ENCODE results near the gene PRPS1. TPM values are rescaled to one million over a fixed set of nuclear protein-coding genes. Genes with fewer than 3 reads are reported as not detected.

The PRPS1 gene
- polyA plus RNA-seq, 1 donor, result 27.5 TPM

DNA sequence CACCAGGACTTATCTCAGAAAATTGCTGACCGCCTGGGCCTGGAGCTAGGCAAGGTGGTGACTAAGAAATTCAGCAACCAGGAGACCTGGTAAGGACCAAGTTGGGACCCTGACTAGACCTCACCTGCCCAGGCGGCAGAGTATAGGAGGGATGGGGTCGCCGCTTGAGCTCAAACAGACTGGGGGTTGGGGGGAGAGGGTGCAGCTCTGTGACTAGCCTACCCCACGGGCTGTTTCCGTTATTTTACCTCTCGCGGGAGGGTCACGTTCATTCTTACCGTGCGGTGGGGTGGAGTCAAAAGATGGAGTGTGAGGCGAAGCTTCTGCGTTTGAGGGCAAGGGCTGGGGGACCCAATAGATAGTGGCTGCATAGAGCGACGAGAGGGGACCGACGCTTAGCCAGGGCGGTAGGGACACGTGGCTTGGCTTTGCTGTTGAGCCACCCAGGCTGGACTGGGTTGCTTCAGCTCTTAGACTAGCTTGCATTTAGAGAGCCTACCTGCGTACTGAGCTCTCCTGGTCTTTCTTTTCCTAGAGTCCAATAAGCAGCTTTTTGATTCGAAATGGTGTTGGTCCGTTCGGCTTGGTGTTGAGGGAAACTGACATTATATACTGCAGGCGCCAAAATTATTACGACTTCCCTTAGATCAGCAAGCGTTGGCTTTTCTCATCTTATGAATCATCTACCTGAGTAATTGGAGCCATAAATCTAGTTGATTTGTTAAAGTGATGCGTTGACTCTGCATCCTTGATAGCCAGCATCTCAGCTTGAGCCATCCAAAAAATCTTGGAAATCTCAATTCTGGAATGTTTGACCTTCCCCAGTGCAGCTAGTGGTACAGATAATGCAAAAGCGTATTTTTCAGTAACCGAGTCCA lies 591 bp downstream of the PRPS1 start:
- Histone ChIP-seq H3K4me1 (ENCODE audit: control insufficient read depth, insufficient read depth, low read length) (no peaks in the 10 kb centered on the region), H3K27ac (ENCODE audit: low read length) (peak overlapping the region; percentile 36), H3K36me3 (ENCODE audit: control insufficient read depth, insufficient read depth, low read length) (no peaks in the 10 kb centered on the region), H3K27me3 (ENCODE audit: control insufficient read depth, insufficient read depth, low read length) (no peaks in the 10 kb centered on the region), H3K4me3 (ENCODE audit: low read length) (peak overlapping the region; percentile 62), H3K9me3 (ENCODE audit: control insufficient read depth, low read depth, low read length) (no peaks in the 10 kb centered on the region)
- peak; percentile 10 to 53 for DNase-seq
- 0% methylated on average over 2 of the region's 29 CpGs for WGBS (ENCODE audit: insufficient coverage, low lambda C conversion rate)

GRCh38 chrX:107629540-107629909 lies 1.2 kb downstream of the PRPS1 start:
- DNase-seq, result peak in 1 of 2 donors; percentile 7
- Histone ChIP-seq H3K36me3 (ENCODE audit: control insufficient read depth, insufficient read depth, low read length) (no peaks in the 10 kb centered on the region), H3K27me3 (ENCODE audit: control insufficient read depth, insufficient read depth, low read length) (no peaks in the 10 kb centered on the region), H3K27ac (ENCODE audit: low read length) (no peak overlapping the region), H3K4me1 (ENCODE audit: control insufficient read depth, insufficient read depth, low read length) (no peaks in the 10 kb centered on the region), H3K4me3 (ENCODE audit: low read length) (peak overlapping the region; percentile 62), H3K9me3 (ENCODE audit: control insufficient read depth, low read depth, low read length) (no peaks in the 10 kb centered on the region)
- WGBS (ENCODE audit: insufficient coverage, low lambda C conversion rate), result no CpG with 5 or more reads among the region's 5 CpGs

- WGBS (ENCODE audit: insufficient coverage, low lambda C conversion rate), result no CpG with 5 or more reads among the region's 3 CpGs
- no peak overlapping the region for H3K4me3 ChIP-seq (ENCODE audit: low read length)
Measured at GRCh38 chrX:107630031-107630689, 1.9 kb downstream of the PRPS1 start.

DNA sequence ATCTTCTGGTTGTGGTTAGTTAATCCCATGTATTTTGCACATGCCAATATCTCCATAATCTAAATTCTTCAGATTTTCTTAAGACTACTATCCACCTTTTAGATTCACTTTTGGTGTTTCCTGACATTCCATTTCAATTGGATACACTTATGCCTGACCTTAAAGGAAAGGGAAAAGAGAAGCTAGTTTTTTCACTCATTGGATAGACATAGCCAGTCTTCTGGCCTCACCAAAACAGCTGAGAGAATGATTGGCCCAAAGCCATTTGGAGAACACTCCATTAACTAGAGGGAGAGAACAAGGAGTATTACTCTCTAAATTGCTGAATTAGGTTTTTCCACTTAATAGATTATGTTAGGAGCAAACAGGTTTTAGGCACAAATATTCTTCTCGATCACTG lies 4.0 kb downstream of the PRPS1 start:
- no CpG with 5 or more reads among the region's 1 CpG for WGBS (ENCODE audit: insufficient coverage, low lambda C conversion rate)
- Histone ChIP-seq H3K4me3 (ENCODE audit: low read length) (no peak overlapping the region), H3K4me1 (ENCODE audit: control insufficient read depth, insufficient read depth, low read length) (no peaks in the 10 kb centered on the region), H3K27ac (ENCODE audit: low read length) (no peak overlapping the region), H3K36me3 (ENCODE audit: control insufficient read depth, insufficient read depth, low read length) (no peaks in the 10 kb centered on the region), H3K9me3 (ENCODE audit: control insufficient read depth, low read depth, low read length) (no peaks in the 10 kb centered on the region), H3K27me3 (ENCODE audit: control insufficient read depth, insufficient read depth, low read length) (no peaks in the 10 kb centered on the region)
- DNase-seq, result no peak

More at GRCh38 chrX:107630031-107630689, 1.9 kb downstream of the PRPS1 start:
- Histone ChIP-seq H3K27me3 (ENCODE audit: control insufficient read depth, insufficient read depth, low read length) (no peaks in the 10 kb centered on the region), H3K27ac (ENCODE audit: low read length) (no peak overlapping the region), H3K36me3 (ENCODE audit: control insufficient read depth, insufficient read depth, low read length) (no peaks in the 10 kb centered on the region), H3K9me3 (ENCODE audit: control insufficient read depth, low read depth, low read length) (no peaks in the 10 kb centered on the region), H3K4me1 (ENCODE audit: control insufficient read depth, insufficient read depth, low read length) (no peaks in the 10 kb centered on the region)
- DNase-seq, result no peak

DNA sequence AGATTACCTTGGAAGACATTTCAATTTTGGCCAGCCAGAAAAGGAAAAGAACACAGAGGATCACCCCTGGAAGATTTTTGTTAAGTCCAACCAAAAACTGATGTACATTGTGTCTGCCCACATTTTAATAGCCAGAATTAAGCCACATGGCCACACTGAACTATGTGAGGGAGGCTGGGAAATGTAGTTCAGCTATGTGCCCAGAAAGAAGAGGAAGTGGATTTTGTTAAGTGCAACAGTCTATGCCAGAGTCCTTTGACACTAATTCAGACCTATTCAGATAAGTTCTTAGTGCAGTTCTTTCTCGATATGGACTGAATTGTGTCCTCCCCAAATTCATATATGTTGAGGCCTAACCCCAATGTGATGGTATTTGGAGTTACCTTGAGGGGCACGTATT lies 18.4 kb downstream of the PRPS1 start:
- Histone ChIP-seq H3K9me3 (ENCODE audit: control insufficient read depth, low read depth, low read length) (no peaks in the 10 kb centered on the region), H3K27me3 (ENCODE audit: control insufficient read depth, insufficient read depth, low read length) (no peaks in the 10 kb centered on the region), H3K27ac (ENCODE audit: low read length) (no peak overlapping the region), H3K4me3 (ENCODE audit: low read length) (no peak overlapping the region), H3K4me1 (ENCODE audit: control insufficient read depth, insufficient read depth, low read length) (no peaks in the 10 kb centered on the region), H3K36me3 (ENCODE audit: control insufficient read depth, insufficient read depth, low read length) (peaks cover 11% of the 10 kb centered on the region)
- DNase-seq, result no peak
- WGBS (ENCODE audit: insufficient coverage, low lambda C conversion rate), result no CpG with 5 or more reads among the region's 2 CpGs

- no CpG with 5 or more reads among the region's 4 CpGs for WGBS (ENCODE audit: insufficient coverage, low lambda C conversion rate)
Measured at GRCh38 chrX:107648332-107648731, 20.0 kb downstream of the PRPS1 start.

DNA sequence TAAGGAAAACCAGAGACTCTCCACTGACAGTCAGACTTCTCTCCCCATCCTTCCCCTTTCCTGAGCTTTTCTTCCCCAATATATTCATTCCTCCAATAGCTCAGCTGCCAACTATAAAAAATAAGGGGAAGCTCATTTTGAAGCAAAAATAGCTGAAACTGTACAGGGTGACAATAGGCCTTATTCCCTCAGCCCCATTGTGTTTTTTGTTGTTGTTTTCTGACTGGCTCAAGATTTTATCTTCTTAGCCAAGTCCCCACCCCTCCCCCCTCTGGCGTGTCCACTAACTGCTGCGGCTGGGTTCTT lies 26.2 kb downstream of the PRPS1 start:
- no peak for DNase-seq
- Histone ChIP-seq H3K27ac (ENCODE audit: low read length) (peak overlapping the region; percentile 71), H3K4me3 (ENCODE audit: low read length) (no peak overlapping the region), H3K4me1 (ENCODE audit: control insufficient read depth, insufficient read depth, low read length) (peaks cover 5% of the 10 kb centered on the region), H3K36me3 (ENCODE audit: control insufficient read depth, insufficient read depth, low read length) (peaks cover 2% of the 10 kb centered on the region), H3K27me3 (ENCODE audit: control insufficient read depth, insufficient read depth, low read length) (no peaks in the 10 kb centered on the region), H3K9me3 (ENCODE audit: control insufficient read depth, low read depth, low read length) (no peaks in the 10 kb centered on the region)
- WGBS (ENCODE audit: insufficient coverage, low lambda C conversion rate), result no CpG with 5 or more reads among the region's 2 CpGs

More at GRCh38 chrX:107648332-107648731, 20.0 kb downstream of the PRPS1 start:
- Histone ChIP-seq H3K4me1 (ENCODE audit: control insufficient read depth, insufficient read depth, low read length) (no peaks in the 10 kb centered on the region), H3K27ac (ENCODE audit: low read length) (no peak overlapping the region), H3K4me3 (ENCODE audit: low read length) (no peak overlapping the region), H3K36me3 (ENCODE audit: control insufficient read depth, insufficient read depth, low read length) (peaks cover 11% of the 10 kb centered on the region), H3K27me3 (ENCODE audit: control insufficient read depth, insufficient read depth, low read length) (no peaks in the 10 kb centered on the region), H3K9me3 (ENCODE audit: control insufficient read depth, low read depth, low read length) (no peaks in the 10 kb centered on the region)
- no peak for DNase-seq

- peak overlapping the region; percentile 71 for H3K27ac ChIP-seq (ENCODE audit: low read length)
- no peaks in the 10 kb centered on the region for H3K27me3 ChIP-seq (ENCODE audit: control insufficient read depth, insufficient read depth, low read length)
Measured at GRCh38 chrX:107654872-107655761, 26.8 kb downstream of the PRPS1 start.

DNA sequence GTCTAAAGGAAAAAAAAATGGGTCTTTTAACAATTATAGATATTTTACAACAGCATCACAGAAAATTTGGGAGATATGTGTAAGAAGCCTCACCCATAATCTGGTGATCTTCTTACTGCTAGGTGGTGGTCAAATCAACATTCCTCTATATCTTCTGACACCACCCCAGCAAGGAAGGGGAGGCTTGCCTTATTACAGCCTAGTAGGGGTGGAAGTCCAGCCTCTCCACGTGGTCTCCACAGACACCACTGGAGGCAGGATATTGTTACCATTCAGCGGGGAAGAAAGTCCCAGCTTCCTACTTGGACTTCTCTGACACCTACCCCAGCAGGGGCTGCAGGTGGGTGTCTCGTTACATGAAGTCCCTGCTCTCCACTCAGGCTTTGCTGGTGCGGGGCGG lies 28.7 kb downstream of the PRPS1 start:
- Histone ChIP-seq H3K36me3 (ENCODE audit: control insufficient read depth, insufficient read depth, low read length) (no peaks in the 10 kb centered on the region), H3K27ac (ENCODE audit: low read length) (no peak overlapping the region), H3K9me3 (ENCODE audit: control insufficient read depth, low read depth, low read length) (no peaks in the 10 kb centered on the region), H3K27me3 (ENCODE audit: control insufficient read depth, insufficient read depth, low read length) (no peaks in the 10 kb centered on the region), H3K4me3 (ENCODE audit: low read length) (no peak overlapping the region), H3K4me1 (ENCODE audit: control insufficient read depth, insufficient read depth, low read length) (peaks cover 5% of the 10 kb centered on the region)
- no CpG with 5 or more reads among the region's 5 CpGs for WGBS (ENCODE audit: insufficient coverage, low lambda C conversion rate)
- DNase-seq, result peak in 1 of 2 donors; percentile 51

More at GRCh38 chrX:107654872-107655761, 26.8 kb downstream of the PRPS1 start:
- Histone ChIP-seq H3K36me3 (ENCODE audit: control insufficient read depth, insufficient read depth, low read length) (peaks cover under 1% of the 10 kb centered on the region), H3K4me1 (ENCODE audit: control insufficient read depth, insufficient read depth, low read length) (peaks cover 5% of the 10 kb centered on the region), H3K9me3 (ENCODE audit: control insufficient read depth, low read depth, low read length) (no peaks in the 10 kb centered on the region), H3K4me3 (ENCODE audit: low read length) (peak overlapping the region; percentile 21)
- DNase-seq, result peak; percentile 66 to 78
- WGBS (ENCODE audit: insufficient coverage, low lambda C conversion rate), result no CpG with 5 or more reads among the region's 22 CpGs

GRCh38 chrX:107658660-107659059 lies 30.4 kb downstream of the PRPS1 start:
- no peak overlapping the region for H3K27ac ChIP-seq (ENCODE audit: low read length)
- H3K27me3 ChIP-seq (ENCODE audit: control insufficient read depth, insufficient read depth, low read length), result no peaks in the 10 kb centered on the region
- no peaks in the 10 kb centered on the region for H3K36me3 ChIP-seq (ENCODE audit: control insufficient read depth, insufficient read depth, low read length)
- peaks cover 5% of the 10 kb centered on the region for H3K4me1 ChIP-seq (ENCODE audit: control insufficient read depth, insufficient read depth, low read length)
- WGBS (ENCODE audit: insufficient coverage, low lambda C conversion rate), result 93% methylated on average over 3 of the region's 5 CpGs
- H3K4me3 ChIP-seq (ENCODE audit: low read length), result no peak overlapping the region
- no peaks in the 10 kb centered on the region for H3K9me3 ChIP-seq (ENCODE audit: control insufficient read depth, low read depth, low read length)
- DNase-seq, result no peak
